ENCODE results near the gene USP33.
"Not testable (repeated sequence)": the region's sequence is repeated elsewhere in the genome, so short reads cannot be mapped to it uniquely, and the experiment has no call there.

The USP33 gene

GRCh38 chr1:77671836-77672235, 87.8 kb downstream of the USP33 start:
- no peak for DNase-seq (ENCODE audit: low spot score)

GRCh38 chr1:77670330-77670729, 89.3 kb downstream of the USP33 start:
- no peak for DNase-seq (ENCODE audit: low spot score)

GRCh38 chr1:77668924-77669449, 90.7 kb downstream of the USP33 start:
- DNase-seq (ENCODE audit: low spot score), result no peak

GRCh38 chr1:77664939-77665516, 94.6 kb downstream of the USP33 start:
- no peak for DNase-seq (ENCODE audit: low spot score)

- DNase-seq (ENCODE audit: low spot score), result no peak
Observed at GRCh38 chr1:77661696-77662095, 98.0 kb downstream of the USP33 start.

- no peak for DNase-seq (ENCODE audit: low spot score)
Observed at GRCh38 chr1:77659879-77660593, 99.6 kb downstream of the USP33 start.

GRCh38 chr1:77658271-77658670, 101.4 kb downstream of the USP33 start:
- DNase-seq (ENCODE audit: low spot score), result no peak

- no peak for DNase-seq (ENCODE audit: low spot score)
Observed at GRCh38 chr1:77655431-77655974, 104.1 kb downstream of the USP33 start.

- no peak for DNase-seq (ENCODE audit: low spot score)
Observed at GRCh38 chr1:77652970-77653516, 106.6 kb downstream of the USP33 start.

- DNase-seq (ENCODE audit: low spot score), result no peak
Observed at GRCh38 chr1:77652268-77652667, 107.4 kb downstream of the USP33 start.

GRCh38 chr1:77649127-77649526, 110.5 kb downstream of the USP33 start:
- DNase-seq (ENCODE audit: low spot score), result no peak

GRCh38 chr1:77646224-77646623, 113.4 kb downstream of the USP33 start:
- not testable (repeated sequence) for DNase-seq (ENCODE audit: low spot score)

Data from SW480 (cell line).